HEK293T (cell line): ENCODE measurements around the gene ARHGDIB.

Experiments
- CTCF ChIA-PET: fragments of 350-600 bp; formaldehyde crosslinking; extraction: SDS; loops from one replicate; lab custom pipeline; 2021; ENCODE audit warnings: antibody characterized with exemption, inconsistent platforms; lab: Yijun Ruan, JAX
- POLR2A ChIA-PET: fragments of 350-600 bp; formaldehyde crosslinking; extraction: SDS; loops from one replicate; lab custom pipeline; 2020; ENCODE audit warnings: antibody characterized with exemption, inconsistent platforms; lab: Yijun Ruan, JAX
- DNase-seq: peaks from one replicate; pipeline ENCODE4 v3.0.0; 2012; ENCODE audit warnings: mixed read lengths; ENCODE audit errors: extremely low spot score
- ARNT ChIP-seq: fragments of 450-650 bp; IDR thresholded peaks from 2 replicates; pipeline ENCODE4 v1.6.1; 2017; ENCODE audit warnings: mild to moderate bottlenecking
- BHLHE40 ChIP-seq: fragments of 450-650 bp; IDR thresholded peaks from 2 replicates; pipeline ENCODE4 v1.6.1; 2016; ENCODE audit warnings: mild to moderate bottlenecking, moderate library complexity, borderline replicate concordance
- CTBP1 ChIP-seq: fragments of 450-650 bp; IDR thresholded peaks from 2 replicates; pipeline ENCODE4 v1.6.1; 2016; ENCODE audit warnings: borderline replicate concordance
- ELF4 ChIP-seq: fragments of 450-650 bp; IDR thresholded peaks from 2 replicates; pipeline ENCODE4 v1.6.1; 2017; ENCODE audit warnings: antibody characterized with exemption
- FOXK2 ChIP-seq: fragments of 450-650 bp; IDR thresholded peaks from 2 replicates; pipeline ENCODE4 v1.6.1; 2016; ENCODE audit warnings: mild to moderate bottlenecking
- FOXM1 ChIP-seq: fragments of 450-650 bp; IDR thresholded peaks from 2 replicates; pipeline ENCODE4 v1.6.1; 2017; ENCODE audit warnings: mild to moderate bottlenecking, borderline replicate concordance
- HDGF ChIP-seq: fragments of 450-650 bp; IDR thresholded peaks from 2 replicates; pipeline ENCODE4 v1.6.1; 2017; ENCODE audit warnings: antibody characterized with exemption, borderline replicate concordance
- L3MBTL2 ChIP-seq: fragments of 450-650 bp; conservative IDR thresholded peaks from 2 replicates; pipeline ENCODE4 v1.6.1; 2016; ENCODE audit warnings: mild to moderate bottlenecking
- LEF1 ChIP-seq: fragments of 450-650 bp; IDR thresholded peaks from 2 replicates; pipeline ENCODE4 v1.6.1; 2017; ENCODE audit warnings: mild to moderate bottlenecking, borderline replicate concordance
- NFRKB ChIP-seq: fragments of 450-650 bp; IDR thresholded peaks from 2 replicates; pipeline ENCODE4 v1.6.1; 2016; ENCODE audit warnings: mild to moderate bottlenecking, moderate library complexity
- SP1 ChIP-seq: fragments of 450-650 bp; IDR thresholded peaks from 2 replicates; pipeline ENCODE4 v1.6.1; 2017
- TARDBP ChIP-seq: fragments of 450-650 bp; IDR thresholded peaks from 2 replicates; pipeline ENCODE4 v1.6.1; 2016
- ZNF384 ChIP-seq: fragments of 450-650 bp; IDR thresholded peaks from 2 replicates; pipeline ENCODE4 v1.6.1; 2016
- TF ChIP-seq, protein P1 (sequence below): fragments of 450-650 bp; IDR thresholded peaks from 2 replicates; pipeline ENCODE4 v1.6.1; 2016

ARHGDIB gene

DNA sequence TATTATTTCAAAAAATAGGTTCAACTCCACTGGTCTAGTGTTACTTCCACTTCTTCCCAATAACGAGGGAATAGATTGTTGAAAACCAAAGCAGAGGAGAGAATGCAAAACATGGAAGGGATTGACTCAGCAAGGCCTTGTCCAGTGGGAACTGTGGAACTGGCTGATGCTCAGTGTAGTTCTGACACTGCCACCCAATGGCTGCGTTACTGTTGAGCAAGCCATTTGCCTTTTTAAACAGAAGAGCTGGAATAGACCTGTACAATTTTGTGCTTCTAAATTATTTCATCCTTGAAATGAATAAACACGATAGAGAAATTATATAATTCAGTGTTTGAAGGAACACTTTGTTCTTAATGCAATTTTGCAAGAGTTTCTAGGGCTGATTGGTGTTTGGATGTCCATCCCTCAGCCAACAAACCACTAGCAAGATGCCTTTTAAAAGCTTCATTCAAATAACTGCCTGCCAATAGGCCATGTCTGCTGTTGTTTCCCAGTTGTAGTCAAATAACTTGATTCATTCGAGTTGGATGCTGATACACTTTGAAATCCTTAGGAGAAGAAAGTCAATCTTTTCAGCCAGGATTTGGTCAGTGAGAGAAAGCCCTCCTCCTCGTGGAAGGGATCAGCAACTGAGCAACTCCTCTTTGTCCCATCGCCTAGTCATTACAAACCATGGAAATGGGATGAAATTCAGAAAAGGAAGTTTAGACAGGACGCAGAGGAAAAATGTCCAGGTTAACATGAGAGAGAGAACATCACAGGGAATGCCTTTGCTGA lies 68.5 kb downstream of the ARHGDIB start:
- TF ChIP-seq, protein P1, sequence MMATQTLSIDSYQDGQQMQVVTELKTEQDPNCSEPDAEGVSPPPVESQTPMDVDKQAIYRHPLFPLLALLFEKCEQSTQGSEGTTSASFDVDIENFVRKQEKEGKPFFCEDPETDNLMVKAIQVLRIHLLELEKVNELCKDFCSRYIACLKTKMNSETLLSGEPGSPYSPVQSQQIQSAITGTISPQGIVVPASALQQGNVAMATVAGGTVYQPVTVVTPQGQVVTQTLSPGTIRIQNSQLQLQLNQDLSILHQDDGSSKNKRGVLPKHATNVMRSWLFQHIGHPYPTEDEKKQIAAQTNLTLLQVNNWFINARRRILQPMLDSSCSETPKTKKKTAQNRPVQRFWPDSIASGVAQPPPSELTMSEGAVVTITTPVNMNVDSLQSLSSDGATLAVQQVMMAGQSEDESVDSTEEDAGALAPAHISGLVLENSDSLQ = no peak
- TF ChIP-seq NFRKB (no peak), SP1 (no peak), ARNT (no peak), ELF4 (no peak), CTBP1 (no peak), FOXM1 (no peak), BHLHE40 (no peak), LEF1 (no peak), HDGF (no peak), L3MBTL2 (no peak), FOXK2 (no peak), TARDBP (no peak), ZNF384 (no peak)
- DNase-seq = no peak
- ChIA-PET CTCF (no interaction called here), POLR2A (no interaction called here)
